B cell (primary cell): Measurements from ENCODE around the gene SFMBT1. TPM values are rescaled to one million over a fixed set of nuclear protein-coding genes. Genes with fewer than 3 reads are reported as not detected.

Source experiments
- ATAC-seq: fragments of 200-7000 bp; cut with Tn5 transposase; one replicate; pipeline ENCODE4 v1.10.0; 2021; ENCODE audit warnings: low read depth, mild to moderate bottlenecking, moderate number of reproducible peaks, moderate library complexity
- CTCF ChIA-PET: fragments of 350-600 bp; sonication (Branson Sonifier 250); formaldehyde crosslinking; loops from one replicate; lab custom pipeline; 2021; ENCODE audit warnings: antibody characterized with exemption, inconsistent platforms; lab: Charles Lee
- POLR2A ChIA-PET: fragments of 350-600 bp; sonication (Branson Sonifier 250); formaldehyde crosslinking; loops from one replicate; lab custom pipeline; 2021; ENCODE audit warnings: antibody characterized with exemption; lab: Charles Lee
- DNase-seq: peaks from one replicate; pipeline ENCODE4 v3.0.0; 2013
- H2AFZ ChIP-seq: 2 replicates; pipeline ENCODE4 v1.6.1; 2012; ENCODE audit warnings: mild to moderate bottlenecking, low read depth, low read length; ENCODE audit not compliant: insufficient read depth, poor library complexity, severe bottlenecking
- H3K27ac ChIP-seq, 2 donors: 1 replicate in 1 of 2; 2 replicates in 1 of 2; pipeline ENCODE4 v1.5.1; 2012 to 2013; ENCODE audit warnings: low read length in 2 of 2, mild to moderate bottlenecking in 2 of 2, moderate library complexity in 1 of 2
- H3K27me3 ChIP-seq, 4 experiments: fragments of 200-600 bp in 1 of 4; sonication (generic) in 1 of 4; replicated peaks in 1 of 4; 1 replicate in 2 of 4; 2 replicates in 2 of 4; pipeline versions ENCODE4 v1.6.1 to v1.7.0; 2013 to 2016; ENCODE audit warnings: low read length in 3 of 4, mild to moderate bottlenecking in 2 of 4, mixed read lengths in 1 of 4, moderate library complexity in 1 of 4; ENCODE audit not compliant: insufficient read depth in 4 of 4, control insufficient read depth in 3 of 4; ENCODE audit errors: control extremely low read depth in 1 of 4
- H3K36me3 ChIP-seq, 2 experiments: replicated peaks in 1 of 2; 1 replicate in 1 of 2; 2 replicates in 1 of 2; pipeline versions ENCODE4 v1.6.1 to v1.7.1; 2013; ENCODE audit warnings: low read length in 1 of 2; ENCODE audit not compliant: insufficient read depth in 2 of 2, control insufficient read depth in 1 of 2; ENCODE audit errors: control extremely low read depth in 1 of 2, extremely low read depth in 1 of 2
- H3K4me1 ChIP-seq, 2 donors: fragments of 200-600 bp in 1 of 2; sonication (generic) in 1 of 2; 1 replicate in 1 of 2; 2 replicates in 1 of 2; pipeline versions ENCODE4 v1.5.1 to v1.6.1; 2013 to 2017; ENCODE audit warnings: low read length in 2 of 2; ENCODE audit not compliant: control insufficient read depth in 2 of 2, insufficient read depth in 2 of 2
- H3K4me2 ChIP-seq: replicated peaks from 2 replicates; pipeline ENCODE3; 2012; ENCODE audit warnings: mild to moderate bottlenecking, low read depth, low read length; ENCODE audit not compliant: poor library complexity, severe bottlenecking
- H3K4me3 ChIP-seq, 5 experiments: fragments of 200-600 bp in 1 of 5; sonication (generic) in 1 of 5; 1 replicate in 3 of 5; 2 replicates in 2 of 5; pipeline versions ENCODE4 v1.5.1 to v1.7.0; 2011 to 2016; ENCODE audit warnings: low read length in 4 of 5, mild to moderate bottlenecking in 4 of 5, low read depth in 2 of 5, control low read depth in 1 of 5, moderate library complexity in 1 of 5; ENCODE audit not compliant: insufficient read depth in 1 of 5; ENCODE audit errors: control extremely low read depth in 1 of 5, extremely low read depth in 1 of 5
- H3K79me2 ChIP-seq: fragments of 200-600 bp; sonication (generic); one replicate; pipeline ENCODE4 v1.6.0; 2016; ENCODE audit warnings: low read length; ENCODE audit not compliant: control insufficient read depth, insufficient read depth
- H3K9ac ChIP-seq: fragments of 200-600 bp; sonication (generic); 2 replicates; pipeline ENCODE4 v1.6.1; 2017; ENCODE audit warnings: mild to moderate bottlenecking, low read length, moderate library complexity
- H3K9me3 ChIP-seq, 3 donors: one replicate each; pipeline versions ENCODE4 v1.6.1 to v1.7.1; 2013; ENCODE audit warnings: low read length in 2 of 3; ENCODE audit not compliant: control insufficient read depth in 2 of 3, insufficient read depth in 1 of 3; ENCODE audit errors: control extremely low read depth in 1 of 3
- H4K20me1 ChIP-seq: 2 replicates; pipeline ENCODE4 v1.6.0; 2012; ENCODE audit warnings: mild to moderate bottlenecking, low read length; ENCODE audit not compliant: insufficient read depth, control insufficient read depth, poor library complexity, severe bottlenecking
- H3K27ac Mint-ChIP-seq: one replicate; pipeline ENCODE4 v1.8.0; 2021; ENCODE audit warnings: mixed read lengths
- H3K27me3 Mint-ChIP-seq: one replicate; pipeline ENCODE4 v1.8.0; 2021; ENCODE audit warnings: mixed read lengths
- H3K4me1 Mint-ChIP-seq: one replicate; pipeline ENCODE4 v1.8.0; 2021; ENCODE audit warnings: mixed read lengths
- H3K4me3 Mint-ChIP-seq: one replicate; pipeline ENCODE4 v1.8.0; 2021; ENCODE audit warnings: mixed read lengths
- H3K9me3 Mint-ChIP-seq: one replicate; pipeline ENCODE4 v1.8.0; 2022; ENCODE audit warnings: mixed read lengths; ENCODE audit not compliant: insufficient read depth
- CTCF ChIP-seq: fragments of 200-600 bp; IDR thresholded peaks from one replicate; pipeline ENCODE4 v1.8.0; 2022; ENCODE audit warnings: antibody characterized with exemption, mild to moderate bottlenecking
- EZH2 ChIP-seq: IDR thresholded peaks from 2 replicates; pipeline ENCODE4 v1.6.1; 2012; ENCODE audit warnings: borderline replicate concordance, low read depth, mild to moderate bottlenecking, moderate library complexity, low read length; ENCODE audit not compliant: insufficient read depth, poor library complexity, severe bottlenecking
- WGBS: methylation state at CpG from one replicate; pipeline ENCODE4 v1.1.5; 2013; ENCODE audit warnings: missing lambda C conversion rate; ENCODE audit not compliant: insufficient coverage; 5-methylcytosine and 5-hydroxymethylcytosine counted together
- intact Hi-C: fragments of 100-400 bp; cut with micrococcal nuclease; formaldehyde crosslinking; loops from one replicate; pipeline ENCODE4 v1.10.0; 2022
- polyA plus RNA-seq: library from polyadenylated mRNA; depleted of rRNA; stranded (reverse); fragments of >200 nt; gene quantifications from 2 replicates; pipeline ENCODE4 v1.2.3, GENCODE V29; 2012
- total RNA-seq, 2 donors: library from RNA; stranded (reverse); fragments of 120-200 nt in 1 of 2; gene quantifications; 1 replicate in 1 of 2; 2 replicates in 1 of 2; pipeline versions ENCODE4 v1.2.3 to v1.2.4, GENCODE V29; 2013 to 2022

The SFMBT1 gene
- total and polyA plus RNA-seq, 2 donors (not counting 1 experiment from before 2014, with no cell fraction given), result 9.9 to 55.8 TPM

GRCh38 chr3:52881871-52882270 is 164.0 kb downstream of the SFMBT1 start:
- Mint-ChIP-seq H3K27ac (no peak overlapping the region), H3K4me1 (no peaks in the 10 kb centered on the region), H3K4me3 (no peak overlapping the region), H3K9me3 (no peaks in the 10 kb centered on the region), H3K27me3 (no peaks in the 10 kb centered on the region)
- no peak for ATAC-seq
- H3K79me2 ChIP-seq, result peaks cover 50% of the 10 kb centered on the region
- H3K36me3 ChIP-seq, result peaks cover 0 to 18% of the 10 kb centered on the region in 2 experiments
- peaks cover 17% of the 10 kb centered on the region for H4K20me1 ChIP-seq
- 98% methylated on average over 4 of the region's 4 CpGs for WGBS
- no peak overlapping the region for H3K9ac ChIP-seq
- DNase-seq, result no peak
- no peaks in the 10 kb centered on the region for H3K9me3 ChIP-seq
- H3K4me2 ChIP-seq, result no peak overlapping the region
- H3K4me1 ChIP-seq, result no peaks in the 10 kb centered on the region
- CTCF ChIA-PET, result interaction anchor here (1.2 kb wide), 1 partner anchor 40 kb away, joined by 3 read pairs; no protein-coding TSS in a partner anchor
- no peak overlapping the region for H3K27ac ChIP-seq
- intact Hi-C loops, result no loop called here
- H3K4me3 ChIP-seq, result no peak overlapping the region
- no peaks in the 10 kb centered on the region for H3K27me3 ChIP-seq
- no peak for TF ChIP-seq CTCF
- TF ChIP-seq EZH2, result no peak
- POLR2A ChIA-PET, result no interaction called here
- H2AFZ ChIP-seq, result no peak overlapping the region

GRCh38 chr3:52880474-52880873 is 165.4 kb downstream of the SFMBT1 start:
- H4K20me1 ChIP-seq, result peaks cover 17% of the 10 kb centered on the region
- WGBS, result 70% methylated on average over 2 of the region's 3 CpGs
- H3K27ac Mint-ChIP-seq, result no peak overlapping the region

More at GRCh38 chr3:52880474-52880873, 165.4 kb downstream of the SFMBT1 start:
- ATAC-seq, result no peak
- TF ChIP-seq EZH2 (no peak), CTCF (no peak)
- no peak overlapping the region for H3K4me3 Mint-ChIP-seq
- H3K9me3 ChIP-seq, result no peaks in the 10 kb centered on the region
- H3K27me3 Mint-ChIP-seq, result no peaks in the 10 kb centered on the region
- H3K27me3 ChIP-seq, result no peaks in the 10 kb centered on the region
- DNase-seq, result no peak
- no peaks in the 10 kb centered on the region for H3K4me1 ChIP-seq
- no peak overlapping the region for H3K4me2 ChIP-seq
- peaks cover 6% of the 10 kb centered on the region for H3K4me1 Mint-ChIP-seq
- CTCF ChIA-PET, result no interaction called here
- H3K36me3 ChIP-seq, result peaks cover 0 to 11% of the 10 kb centered on the region in 2 experiments
- H3K9ac ChIP-seq, result no peak overlapping the region
- no peak overlapping the region for H3K4me3 ChIP-seq
- H3K79me2 ChIP-seq, result peaks cover 41% of the 10 kb centered on the region
- POLR2A ChIA-PET, result no interaction called here
- intact Hi-C loops, result no loop called here
- no peak overlapping the region for H3K27ac ChIP-seq
- no peak overlapping the region for H2AFZ ChIP-seq
- no peaks in the 10 kb centered on the region for H3K9me3 Mint-ChIP-seq
